Fibroblast of lung (primary cell): Measurements from ENCODE around the gene CAMTA1.

Experiments used
- CTCF ChIP-seq, 2 donors: IDR thresholded peaks in 1 of 2; conservative IDR thresholded peaks in 1 of 2; 1 replicate in 1 of 2; 2 replicates in 1 of 2; pipeline ENCODE4 v1.5.1; 2011 to 2012; ENCODE audit warnings: low read length in 2 of 2, control low read depth in 1 of 2, inconsistent platforms in 1 of 2, low read depth in 1 of 2, mild to moderate bottlenecking in 1 of 2
- EZH2 ChIP-seq: IDR thresholded peaks from 2 replicates; pipeline ENCODE4 v1.5.1; 2012; ENCODE audit warnings: low read length, control low read depth, mild to moderate bottlenecking; ENCODE audit errors: missing control alignments

GRCh38 chr1:7587773-7588456, 802.7 kb downstream of the CAMTA1 start:
- TF ChIP-seq CTCF (conservative IDR thresholded peaks at IDR 0.05 in 1 of 2, IDR thresholded peaks at IDR 0.05 in 1 of 2; ENCODE audit: low read depth in 1 of 2, low read length in 2 of 2) = no peak
- no peak for TF ChIP-seq EZH2
